Panc1 (cell line): ENCODE results near the gene KCNC4.

Source experiments
- POLR2AphosphoS5 ChIP-seq: IDR thresholded peaks from 2 replicates; pipeline ENCODE4 v1.6.1; 2012; ENCODE audit warnings: mild to moderate bottlenecking, low read depth, low read length, moderate library complexity
- TF ChIP-seq, protein P1 (sequence below): fragments of 450-650 bp; IDR thresholded peaks from 2 replicates; pipeline ENCODE4 v1.5.1; 2017; ENCODE audit warnings: mild to moderate bottlenecking

DNA sequence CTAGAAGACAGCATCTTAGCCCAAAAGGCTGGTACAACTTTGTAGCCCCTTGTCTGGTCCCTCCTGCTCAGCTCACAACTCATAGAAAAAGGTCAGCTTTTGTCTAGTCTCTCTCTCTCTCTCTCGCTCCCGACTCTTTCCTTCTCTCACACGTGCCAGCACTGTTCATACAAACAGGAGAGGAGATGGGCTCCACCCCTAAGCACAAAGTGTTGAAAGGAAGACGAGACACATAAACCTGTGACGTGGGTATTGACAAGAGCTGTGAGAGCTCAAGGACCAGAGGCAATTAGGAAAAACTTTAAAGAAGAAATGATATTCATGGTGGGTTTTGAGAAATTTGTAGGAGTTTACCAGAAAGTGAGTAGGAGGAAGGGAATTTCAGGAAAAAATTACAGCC lies 23.6 kb upstream of the KCNC4 start:
- TF ChIP-seq POLR2AphosphoS5 = no peak
- TF ChIP-seq, protein P1, sequence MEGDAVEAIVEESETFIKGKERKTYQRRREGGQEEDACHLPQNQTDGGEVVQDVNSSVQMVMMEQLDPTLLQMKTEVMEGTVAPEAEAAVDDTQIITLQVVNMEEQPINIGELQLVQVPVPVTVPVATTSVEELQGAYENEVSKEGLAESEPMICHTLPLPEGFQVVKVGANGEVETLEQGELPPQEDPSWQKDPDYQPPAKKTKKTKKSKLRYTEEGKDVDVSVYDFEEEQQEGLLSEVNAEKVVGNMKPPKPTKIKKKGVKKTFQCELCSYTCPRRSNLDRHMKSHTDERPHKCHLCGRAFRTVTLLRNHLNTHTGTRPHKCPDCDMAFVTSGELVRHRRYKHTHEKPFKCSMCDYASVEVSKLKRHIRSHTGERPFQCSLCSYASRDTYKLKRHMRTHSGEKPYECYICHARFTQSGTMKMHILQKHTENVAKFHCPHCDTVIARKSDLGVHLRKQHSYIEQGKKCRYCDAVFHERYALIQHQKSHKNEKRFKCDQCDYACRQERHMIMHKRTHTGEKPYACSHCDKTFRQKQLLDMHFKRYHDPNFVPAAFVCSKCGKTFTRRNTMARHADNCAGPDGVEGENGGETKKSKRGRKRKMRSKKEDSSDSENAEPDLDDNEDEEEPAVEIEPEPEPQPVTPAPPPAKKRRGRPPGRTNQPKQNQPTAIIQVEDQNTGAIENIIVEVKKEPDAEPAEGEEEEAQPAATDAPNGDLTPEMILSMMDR = no peak
